HG02870 (cell line): ENCODE measurements around the gene THSD7A.

Experiments used
- ATAC-seq: cut with Tn5 transposase; IDR thresholded peaks from one replicate; pipeline ENCODE4 v1.9.1; 2021; ENCODE audit warnings: mild to moderate bottlenecking, moderate library complexity; ENCODE audit not compliant: unreplicated experiment

THSD7A gene

DNA sequence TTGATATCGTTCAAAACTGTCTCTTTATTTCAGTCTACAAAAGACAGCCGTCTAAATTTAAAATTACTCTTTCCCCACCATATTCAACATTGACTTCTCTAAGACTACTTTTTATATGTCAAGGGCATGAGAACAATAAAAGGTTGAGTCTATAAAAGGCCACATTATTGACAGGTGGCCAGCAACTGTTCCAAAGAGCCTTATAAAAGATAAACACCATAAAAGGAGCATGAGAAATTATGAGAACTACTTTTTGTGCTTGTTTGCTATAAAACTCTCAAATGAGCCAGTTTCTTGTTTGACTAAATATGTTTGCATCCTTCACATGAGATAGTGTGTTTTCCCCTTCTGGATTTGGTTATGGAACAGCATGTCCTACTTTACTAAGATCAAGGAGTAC lies 189.2 kb downstream of the THSD7A start:
- no peak for ATAC-seq

DNA sequence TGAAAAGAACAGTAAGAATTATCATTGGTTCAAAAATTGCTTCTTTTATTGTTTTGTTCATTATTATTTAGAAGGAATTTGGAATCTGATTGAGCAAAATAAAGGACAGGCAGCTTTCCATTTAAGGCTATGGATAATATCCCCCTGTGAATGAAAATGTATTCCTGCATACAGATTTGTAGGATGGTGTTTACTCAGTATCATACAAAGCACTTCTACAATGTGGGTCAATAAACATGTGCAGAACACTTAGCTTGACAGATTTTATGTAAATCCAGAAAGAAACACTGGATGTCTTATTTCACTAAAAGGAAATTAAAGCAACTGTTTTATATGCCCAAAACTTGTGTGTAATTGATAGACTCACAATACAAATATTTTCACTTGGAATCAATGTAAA lies 189.7 kb downstream of the THSD7A start:
- no peak for ATAC-seq

DNA sequence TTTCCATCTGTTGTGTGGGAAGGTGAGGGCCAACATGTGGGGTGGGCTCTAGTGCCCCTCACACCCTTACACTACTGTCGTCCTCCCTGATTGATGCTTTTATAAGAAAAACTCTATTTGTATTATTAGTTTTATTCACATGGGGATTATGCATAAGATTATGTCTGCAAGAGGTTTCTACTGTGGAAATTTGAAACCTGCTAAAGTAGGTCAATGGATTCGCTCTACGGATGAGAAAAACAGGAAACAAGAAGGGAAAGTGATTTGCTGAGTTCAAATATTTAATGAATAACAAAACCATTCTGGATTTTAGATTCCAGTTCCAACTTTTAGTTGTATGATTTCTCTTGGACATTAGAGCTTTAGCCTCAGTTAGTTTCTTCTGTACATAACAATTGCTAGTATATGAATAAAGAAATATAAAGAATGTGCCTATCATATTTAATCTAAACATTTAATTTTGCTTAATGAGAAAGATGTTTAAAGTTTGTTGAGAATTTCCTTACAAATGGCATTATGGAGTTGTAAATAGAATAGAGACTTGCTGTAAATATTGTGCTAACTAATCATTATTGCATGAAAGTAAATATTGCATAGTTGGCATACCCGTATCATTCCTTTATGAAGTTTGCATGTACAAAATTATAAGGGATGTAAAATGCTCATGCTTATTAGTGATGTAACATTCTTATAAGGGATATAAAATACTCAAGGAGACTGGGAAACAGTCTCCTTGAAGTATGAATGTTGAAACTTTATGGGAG lies 193.8 kb downstream of the THSD7A start:
- no peak for ATAC-seq

DNA sequence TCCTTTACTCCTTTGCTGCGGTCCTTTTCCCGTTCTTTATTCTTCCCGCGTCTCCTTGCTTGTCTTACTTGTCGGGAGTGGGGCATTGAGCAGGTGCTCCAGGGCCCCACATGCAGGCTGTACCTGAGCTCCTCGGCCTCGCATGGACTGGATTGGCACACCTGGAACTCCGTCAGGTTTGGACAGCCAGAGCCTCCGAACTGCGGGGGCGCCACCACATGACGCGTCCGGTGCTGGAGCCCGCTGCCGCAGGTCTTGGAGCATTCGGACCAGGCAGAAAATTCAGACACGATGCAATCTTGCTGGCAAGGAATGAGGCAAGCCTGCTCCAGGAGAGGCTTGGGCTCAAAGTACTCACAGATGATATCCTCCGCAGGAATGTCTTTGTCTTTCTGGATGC lies 195.7 kb downstream of the THSD7A start:
- ATAC-seq = no peak

DNA sequence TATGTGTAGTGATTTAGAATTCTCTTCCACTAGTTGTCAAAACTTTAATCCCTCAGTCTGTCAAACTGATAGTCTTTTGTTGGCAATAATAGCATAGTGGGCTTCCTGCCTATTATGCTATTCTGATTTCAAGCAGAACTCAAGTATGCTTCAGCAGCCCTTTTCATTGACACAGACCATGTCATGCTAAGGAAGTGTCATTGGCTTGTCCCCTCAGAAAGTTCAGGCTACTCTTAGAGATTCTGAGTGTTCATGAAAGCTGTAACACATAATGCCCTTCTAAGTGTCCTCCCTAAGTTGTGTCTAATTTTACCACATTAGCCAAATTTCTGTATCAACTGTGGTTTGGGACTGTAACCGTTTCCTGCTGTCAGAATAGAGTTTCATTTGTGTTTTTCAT lies 198.7 kb downstream of the THSD7A start:
- ATAC-seq = peak; percentile 57

DNA sequence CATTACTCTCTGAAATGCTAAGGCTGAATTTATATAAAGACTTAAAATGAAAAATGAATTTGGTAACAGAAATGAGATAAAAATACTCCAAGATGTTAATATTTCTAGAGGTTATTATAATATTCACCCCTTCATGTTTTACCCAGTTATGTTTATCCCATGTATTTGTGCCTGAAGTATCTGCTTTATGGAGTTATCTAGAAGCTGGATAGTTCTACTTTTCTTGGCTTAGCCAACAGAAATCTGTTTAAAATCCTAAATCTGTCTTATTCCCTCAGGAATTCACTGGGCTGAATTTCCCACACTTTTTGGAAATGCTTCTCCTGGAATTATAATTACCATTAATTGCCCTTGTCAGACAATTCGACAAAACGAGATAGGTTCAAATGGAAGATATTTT lies 201.6 kb downstream of the THSD7A start:
- ATAC-seq = no peak

DNA sequence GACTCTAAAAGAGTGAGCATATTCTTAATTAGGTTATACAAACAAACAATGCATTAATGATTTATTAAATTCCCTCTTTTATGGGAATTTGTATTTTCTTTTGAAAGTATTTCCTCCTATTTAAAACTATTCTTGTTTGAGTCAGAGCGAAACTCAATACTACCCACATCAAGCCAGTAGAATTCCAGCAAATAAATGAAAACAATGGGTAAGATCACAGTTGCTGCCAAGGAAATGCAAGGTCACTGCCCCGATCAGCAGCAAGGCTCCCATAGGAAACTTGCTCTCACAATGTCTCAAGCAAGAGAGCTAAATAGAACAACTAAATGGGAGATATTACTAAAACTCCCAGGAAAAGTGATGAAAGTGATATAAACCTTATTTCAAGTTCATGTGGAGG lies 206.3 kb downstream of the THSD7A start:
- no peak for ATAC-seq

DNA sequence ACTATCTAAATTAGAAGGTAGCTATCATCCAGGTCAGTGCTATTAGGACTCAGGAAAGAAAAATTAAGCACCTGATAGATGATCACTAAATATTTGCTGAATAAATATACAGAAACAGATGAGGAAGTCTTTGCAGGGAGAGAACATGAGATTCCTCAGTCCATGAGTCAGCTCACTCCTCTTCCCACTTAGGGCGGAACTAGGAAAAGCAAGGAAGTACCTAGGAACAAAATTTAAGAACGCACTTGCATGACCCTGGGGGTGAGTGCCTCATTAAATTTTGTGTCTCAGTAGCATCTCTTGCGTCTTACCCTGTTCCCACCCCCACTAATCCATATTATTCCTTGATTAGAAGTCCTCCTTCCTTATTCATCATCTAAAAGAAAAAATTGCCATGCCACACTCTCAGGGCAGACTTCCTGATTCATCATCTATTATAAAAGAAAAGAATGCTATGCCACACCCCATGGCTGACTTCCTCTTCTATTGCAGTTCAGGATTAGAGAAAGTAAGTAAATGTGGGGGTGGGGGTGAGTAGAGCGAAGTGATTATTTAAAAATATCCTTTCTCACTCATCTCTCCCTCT lies 208.8 kb downstream of the THSD7A start:
- no peak for ATAC-seq

DNA sequence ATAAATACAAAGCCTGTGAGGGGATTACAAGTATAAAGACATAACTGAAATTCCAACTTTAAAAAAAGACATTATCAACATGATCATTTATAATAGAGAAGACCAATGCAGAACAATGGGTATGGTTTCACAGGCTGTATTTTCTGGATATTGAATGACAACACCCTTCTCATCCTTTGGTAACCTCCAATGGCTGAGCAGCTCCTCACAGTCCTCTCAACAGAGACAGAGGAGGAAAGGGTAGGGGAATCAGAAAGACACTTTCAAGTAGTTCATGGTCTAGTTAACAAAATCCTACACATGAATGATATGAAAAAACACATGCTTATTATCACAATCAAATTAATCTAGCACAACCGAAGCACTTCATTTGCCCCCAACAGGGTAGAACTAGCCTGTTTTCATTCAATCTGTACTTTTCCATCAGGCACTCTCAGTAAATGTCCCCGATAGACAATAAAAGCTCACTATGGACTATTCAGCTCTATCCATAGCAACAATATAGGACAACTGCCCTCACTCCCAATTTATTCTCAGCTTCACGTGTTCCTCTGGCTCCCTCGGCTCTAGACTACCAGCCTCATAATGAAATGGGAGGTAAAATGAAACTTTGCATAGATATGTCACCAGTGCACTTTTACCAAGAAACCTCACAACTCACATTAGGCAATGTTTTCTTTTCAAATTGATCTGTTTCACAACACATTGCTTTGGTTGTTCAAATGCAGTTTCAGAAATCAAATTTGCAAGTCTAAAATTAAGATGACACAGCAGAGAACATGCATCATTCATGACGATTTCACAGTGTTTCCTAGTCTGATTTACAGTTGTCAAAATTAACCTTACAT lies 211.4 kb downstream of the THSD7A start:
- no peak for ATAC-seq

DNA sequence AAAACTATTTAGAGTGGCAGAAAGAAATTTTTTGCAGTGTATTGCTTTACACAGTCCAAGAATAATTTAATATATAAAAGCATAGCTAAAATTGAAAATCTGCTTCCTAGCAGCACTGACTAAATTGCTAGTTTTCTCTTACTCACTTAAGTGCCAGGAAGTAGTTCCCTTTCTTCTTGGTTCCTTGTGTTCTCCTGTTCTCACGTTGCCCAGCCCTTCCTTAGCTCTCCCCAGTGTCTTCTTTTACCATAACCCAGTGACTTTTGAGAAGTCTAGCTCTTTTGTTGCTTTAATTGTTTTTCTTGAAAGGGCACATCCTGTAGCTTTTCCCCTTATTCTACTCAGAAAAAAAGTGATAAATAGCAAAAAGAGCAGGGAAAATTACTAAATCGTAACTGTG lies 215.5 kb downstream of the THSD7A start:
- no peak for ATAC-seq

DNA sequence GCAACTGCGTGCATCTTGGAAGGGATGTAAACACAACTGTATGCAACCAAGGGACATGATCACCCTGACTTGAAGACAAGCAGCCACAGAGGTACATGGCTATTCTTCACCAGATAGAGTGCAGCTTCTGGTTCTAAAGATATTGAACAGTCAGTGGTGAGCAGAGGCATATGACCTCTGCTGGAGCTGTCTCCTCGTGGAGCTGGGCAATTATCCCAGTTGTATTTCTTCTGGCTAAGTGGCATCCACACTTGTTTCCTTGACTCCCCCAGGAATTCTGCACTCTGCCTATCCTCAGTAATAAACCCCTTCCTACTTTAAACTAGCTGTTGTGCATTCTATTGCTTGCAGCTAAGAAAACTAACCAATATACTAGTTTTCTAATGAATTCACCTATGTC lies 216.8 kb downstream of the THSD7A start:
- no peak for ATAC-seq

DNA sequence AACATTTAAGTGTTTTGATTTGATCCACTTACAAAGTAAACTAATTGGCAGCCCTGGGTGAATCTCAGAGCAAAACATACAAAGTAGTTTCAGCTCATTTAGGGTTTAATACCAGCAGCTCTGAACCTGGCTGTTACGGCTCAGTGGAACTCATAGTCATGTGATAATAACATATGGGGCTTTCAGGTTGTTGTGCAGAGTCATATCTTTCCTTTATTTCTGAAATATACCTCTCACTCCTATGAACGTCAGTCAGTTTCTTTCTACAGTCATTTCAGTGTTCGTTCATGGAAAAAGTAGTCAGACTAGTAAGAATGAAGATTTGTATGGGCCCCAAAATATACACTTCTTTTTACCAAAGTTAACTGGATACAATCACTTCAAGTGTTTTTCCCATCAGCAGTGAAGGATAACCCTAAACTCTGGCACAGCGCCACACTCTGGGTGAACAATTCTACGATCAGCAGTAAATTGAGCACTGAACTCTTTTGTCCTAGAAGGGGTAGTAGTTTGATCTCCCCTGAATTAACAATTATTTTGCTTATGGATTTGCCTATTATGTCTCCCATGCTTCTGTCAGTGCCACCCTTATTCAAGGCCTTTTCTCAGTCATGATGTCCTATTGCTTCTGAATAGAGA lies 218.6 kb downstream of the THSD7A start:
- ATAC-seq = peak; percentile 98

DNA sequence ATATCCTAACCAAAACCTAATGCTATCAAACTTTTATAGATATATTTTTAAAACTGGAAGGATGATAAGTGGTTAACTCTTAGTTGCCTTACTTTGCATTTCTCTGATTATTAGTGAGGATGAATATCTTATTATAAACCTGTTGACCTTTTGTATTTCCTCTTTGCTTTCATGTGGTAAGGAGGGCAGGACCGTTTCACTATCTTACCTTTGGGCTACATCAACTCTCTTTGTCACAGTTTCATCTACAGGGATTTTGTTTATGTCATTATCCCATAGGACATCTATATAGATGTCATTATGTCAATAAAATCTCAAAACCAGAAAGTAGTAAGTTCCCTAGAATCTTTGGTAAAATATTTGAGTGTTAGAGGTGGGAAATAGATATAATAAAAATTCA lies 219.3 kb downstream of the THSD7A start:
- peak; percentile 41 for ATAC-seq

DNA sequence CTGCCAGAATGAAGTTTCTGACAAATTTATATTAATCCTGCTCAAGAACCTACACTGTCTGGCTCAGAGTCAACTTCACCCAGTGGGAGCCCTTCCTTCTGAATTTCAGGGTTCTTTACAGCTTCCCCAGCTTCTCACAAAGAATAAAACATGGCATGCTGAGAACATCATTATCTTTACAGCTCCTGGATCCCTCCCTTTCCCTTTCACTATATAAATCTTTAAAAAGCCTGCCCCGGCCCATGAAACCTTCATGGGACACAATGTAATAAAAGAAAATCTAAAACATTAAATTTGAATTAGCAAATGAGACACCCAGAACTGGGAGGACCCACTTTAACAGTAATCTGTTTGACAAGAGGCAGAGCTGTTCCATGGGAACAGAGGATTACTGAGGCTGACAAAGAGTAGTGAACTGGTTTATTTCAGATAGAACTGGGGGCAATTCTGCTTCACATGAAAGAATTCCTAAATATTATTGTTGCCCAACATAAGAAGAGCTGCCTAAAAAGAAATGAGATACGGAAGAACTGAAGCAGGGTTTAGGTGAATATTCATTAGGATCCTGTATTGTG lies 222.8 kb downstream of the THSD7A start:
- ATAC-seq = no peak

DNA sequence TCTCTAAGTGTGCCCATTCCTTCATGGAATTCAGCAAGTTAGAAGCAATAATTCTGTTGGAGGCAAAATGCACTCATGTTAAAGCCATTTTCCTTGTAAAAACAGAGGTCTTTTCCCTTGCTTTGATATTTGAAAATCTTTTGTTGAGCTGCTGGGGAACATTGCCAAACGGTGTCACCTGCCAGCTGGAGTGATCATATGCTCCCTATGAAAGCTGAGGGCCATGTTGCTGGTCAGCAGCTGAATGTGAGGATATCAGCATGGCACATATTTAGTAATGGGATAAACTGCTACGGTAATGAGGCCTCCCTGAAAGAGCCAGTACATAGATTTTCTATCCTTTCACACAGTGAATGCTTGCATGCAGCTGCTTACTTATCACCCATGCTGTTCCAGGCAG lies 224.3 kb downstream of the THSD7A start:
- no peak for ATAC-seq

DNA sequence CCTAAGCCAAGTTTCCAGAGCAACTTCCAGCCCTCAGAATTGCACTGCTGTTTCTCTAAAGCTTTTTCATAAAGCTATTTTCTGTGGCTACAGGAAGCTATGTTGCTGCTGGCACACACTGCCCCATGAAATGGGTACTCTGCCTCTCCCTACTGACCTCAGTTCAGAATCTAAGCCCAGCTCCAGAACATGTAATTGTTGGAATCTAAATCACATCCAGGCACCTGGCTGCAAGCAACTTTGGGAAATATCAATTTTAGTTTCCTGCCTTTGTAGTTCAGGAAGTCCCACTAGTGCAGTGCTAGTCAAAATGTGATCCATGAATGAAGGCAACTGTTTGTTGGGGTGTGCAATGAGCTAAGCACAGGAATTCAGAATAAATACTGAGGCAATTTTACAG lies 226.2 kb downstream of the THSD7A start:
- no peak for ATAC-seq

DNA sequence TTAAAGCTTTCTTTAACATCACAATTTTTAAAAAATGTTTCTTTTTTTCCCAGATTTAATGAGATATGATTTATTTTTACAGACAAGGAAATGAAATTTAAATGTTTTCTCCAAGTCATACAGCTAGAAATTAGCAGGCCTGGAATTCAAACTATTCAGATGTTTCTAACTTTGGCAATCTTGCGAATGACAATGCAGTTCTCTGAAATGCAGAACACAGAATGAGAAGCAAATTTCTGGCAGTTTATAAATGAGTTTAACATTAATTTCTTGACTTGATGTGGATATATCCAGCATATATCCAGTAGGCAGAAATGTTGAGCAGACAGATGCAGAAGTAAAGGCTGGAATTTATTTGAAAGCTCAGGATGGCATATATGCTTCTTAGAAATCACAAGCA lies 227.5 kb downstream of the THSD7A start:
- ATAC-seq = no peak

DNA sequence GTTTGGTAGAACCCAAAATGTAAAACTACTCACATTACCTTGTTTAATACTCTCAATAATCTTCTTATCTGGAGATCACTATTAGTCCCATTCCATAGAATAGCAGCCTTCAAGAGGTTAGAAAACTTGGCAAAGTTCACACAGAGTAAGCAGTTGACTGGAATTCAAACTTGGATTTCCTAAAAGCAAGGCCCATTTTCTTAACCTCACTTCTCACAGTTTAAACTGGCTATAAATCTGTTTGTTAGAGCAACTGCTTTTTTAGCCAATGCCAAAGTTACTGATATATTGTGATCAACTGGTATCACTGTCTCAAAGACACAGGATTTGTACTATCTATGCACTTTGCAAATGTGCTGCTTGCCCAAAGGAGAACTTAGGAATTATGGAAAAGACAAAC lies 230.2 kb downstream of the THSD7A start:
- no peak for ATAC-seq

DNA sequence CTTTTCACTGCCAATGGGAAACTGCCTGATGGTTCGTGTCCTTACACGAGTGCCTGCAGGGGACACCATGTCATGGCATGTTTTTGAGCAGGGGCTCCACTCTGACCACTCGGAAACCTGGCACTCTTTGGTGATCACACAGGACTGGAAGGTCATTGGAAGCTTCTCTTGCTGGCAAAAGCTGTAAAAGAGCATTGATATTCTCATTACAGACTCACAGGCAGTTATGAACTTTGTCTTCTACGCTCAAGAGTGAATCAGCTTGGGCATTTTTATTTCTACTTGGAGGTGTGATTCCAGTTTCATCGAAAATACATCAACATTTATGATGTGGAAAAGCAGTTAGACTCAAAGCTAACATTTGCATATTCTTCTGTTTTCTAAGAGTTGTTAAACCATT lies 238.7 kb downstream of the THSD7A start:
- ATAC-seq = no peak

DNA sequence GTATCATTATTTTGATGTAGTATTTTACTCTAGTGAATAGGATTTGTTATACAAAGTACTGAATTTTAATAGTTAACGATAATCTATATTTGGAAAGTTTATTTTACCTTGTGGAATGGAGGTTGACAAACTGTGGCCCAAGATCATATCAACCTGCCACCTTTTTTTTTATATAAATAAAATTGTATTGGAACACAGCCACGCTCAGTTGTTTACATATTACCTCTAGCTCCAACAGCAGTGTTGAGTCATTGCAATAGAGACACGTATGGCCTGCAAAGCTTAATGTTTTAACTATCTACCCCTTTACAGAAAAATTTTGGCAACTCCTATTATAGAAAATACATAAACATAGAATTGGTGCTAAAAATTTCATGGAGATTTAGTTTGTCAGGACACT lies 239.3 kb downstream of the THSD7A start:
- no peak for ATAC-seq

DNA sequence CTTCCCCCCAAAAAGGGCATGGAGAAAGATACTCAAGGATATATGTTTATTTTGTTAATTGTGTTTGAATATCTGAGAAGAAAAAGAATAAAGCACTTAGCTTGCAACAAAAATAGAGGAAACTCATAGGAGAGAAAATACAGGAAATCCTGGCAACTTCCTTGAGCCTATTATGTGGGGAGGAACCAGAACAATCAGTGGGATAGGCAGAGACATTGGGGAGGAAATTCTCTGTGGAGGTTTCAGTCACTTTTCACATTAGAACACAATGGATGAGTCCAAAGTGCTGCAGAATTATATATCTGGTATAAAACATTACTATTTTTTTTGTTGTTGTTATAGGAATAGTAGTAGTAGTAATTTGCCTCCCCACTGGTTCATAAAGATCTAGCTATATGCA lies 240.1 kb downstream of the THSD7A start:
- ATAC-seq = no peak
